Glutamatergic neuron (in vitro differentiated cells): ENCODE results near the gene POM121. TPM values are rescaled to one million over a fixed set of nuclear protein-coding genes. Genes with fewer than 3 reads are reported as not detected.
"Not testable (repeated sequence)": the region's sequence is repeated elsewhere in the genome, so short reads cannot be mapped to it uniquely, and the experiment has no call there.

Experiments
- DNase-seq: peaks from one replicate; pipeline ENCODE4 v3.0.0; 2022
- H3K27ac Mint-ChIP-seq: one replicate; pipeline ENCODE4 v1.8.0; 2020; ENCODE audit warnings: mild to moderate bottlenecking, mixed read lengths, inconsistent platforms; ENCODE audit not compliant: unreplicated experiment
- H3K27me3 Mint-ChIP-seq: one replicate; pipeline ENCODE4 v1.8.0; 2020; ENCODE audit warnings: mild to moderate bottlenecking, moderate library complexity, mixed read lengths, inconsistent platforms; ENCODE audit not compliant: unreplicated experiment
- H3K36me3 Mint-ChIP-seq: one replicate; pipeline ENCODE4 v1.8.0; 2020; ENCODE audit warnings: mild to moderate bottlenecking, mixed read lengths, inconsistent platforms; ENCODE audit not compliant: unreplicated experiment
- H3K4me1 Mint-ChIP-seq: one replicate; pipeline ENCODE4 v1.8.0; 2020; ENCODE audit warnings: mild to moderate bottlenecking, low read depth, mixed read lengths, inconsistent platforms; ENCODE audit not compliant: unreplicated experiment
- H3K4me3 Mint-ChIP-seq: one replicate; pipeline ENCODE4 v1.8.0; 2020; ENCODE audit warnings: mild to moderate bottlenecking, mixed read lengths, inconsistent platforms; ENCODE audit not compliant: unreplicated experiment
- H3K9me3 Mint-ChIP-seq: one replicate; pipeline ENCODE4 v1.8.0; 2020; ENCODE audit warnings: mild to moderate bottlenecking, moderate library complexity, mixed read lengths, inconsistent platforms; ENCODE audit not compliant: unreplicated experiment
- total RNA-seq: library from RNA; stranded (reverse); fragmentation: NEBNext Ultra II Directional; extraction: Animal tissue kit (Norgen Biotek cat#: 25700); gene quantifications from one replicate; pipeline ENCODE4 v1.2.1, GENCODE V29; 2021; ENCODE audit not compliant: unreplicated experiment
- TF ChIP-seq, protein P1 (sequence below): fragments of 200-600 bp; sonication (generic); IDR thresholded peaks from one replicate; pipeline ENCODE4 v1.5.0; 2021; ENCODE audit not compliant: partially characterized antibody, unreplicated experiment

POM121 gene
- total RNA-seq, 1 donor from 2014 or later: 50.9 TPM

DNA sequence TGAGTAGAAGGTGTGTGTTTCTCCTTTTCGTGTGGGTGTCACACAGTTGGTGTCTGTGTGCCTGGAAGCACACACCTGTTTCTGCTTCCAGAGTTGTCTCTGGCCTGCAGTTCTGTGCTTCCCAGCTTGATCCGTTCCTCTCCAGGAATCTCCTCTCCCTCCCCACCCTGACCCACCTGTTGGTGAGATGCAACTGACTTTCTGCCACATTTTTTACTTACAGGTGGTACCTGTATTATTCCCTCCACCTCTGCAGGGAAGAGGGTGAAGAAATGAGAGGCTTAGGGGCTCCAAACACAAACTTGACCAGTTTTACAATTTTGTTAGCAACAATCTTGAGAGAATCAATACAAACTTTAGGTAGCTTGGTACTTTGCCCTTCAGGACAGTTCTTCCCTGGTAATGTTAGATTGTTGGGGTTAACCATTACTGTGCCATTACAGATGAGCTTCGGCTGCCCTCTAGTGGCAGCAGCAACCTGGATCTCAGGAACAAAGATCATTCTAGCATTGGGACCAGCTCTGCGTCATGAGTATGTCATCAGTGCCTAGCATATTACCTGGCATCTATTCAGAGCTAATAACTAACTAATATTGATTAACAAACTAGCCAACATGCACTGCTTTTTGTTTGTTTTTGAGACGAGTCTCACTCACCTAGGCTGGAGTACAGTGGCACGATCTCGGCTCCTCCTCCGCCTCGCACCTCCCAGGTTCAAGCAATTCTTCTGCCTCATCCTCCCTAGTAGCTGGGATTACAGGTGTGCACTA is 10.0 kb upstream of the POM121 start:
- H3K27ac Mint-ChIP-seq, H3K27me3 Mint-ChIP-seq: not testable (repeated sequence)

DNA sequence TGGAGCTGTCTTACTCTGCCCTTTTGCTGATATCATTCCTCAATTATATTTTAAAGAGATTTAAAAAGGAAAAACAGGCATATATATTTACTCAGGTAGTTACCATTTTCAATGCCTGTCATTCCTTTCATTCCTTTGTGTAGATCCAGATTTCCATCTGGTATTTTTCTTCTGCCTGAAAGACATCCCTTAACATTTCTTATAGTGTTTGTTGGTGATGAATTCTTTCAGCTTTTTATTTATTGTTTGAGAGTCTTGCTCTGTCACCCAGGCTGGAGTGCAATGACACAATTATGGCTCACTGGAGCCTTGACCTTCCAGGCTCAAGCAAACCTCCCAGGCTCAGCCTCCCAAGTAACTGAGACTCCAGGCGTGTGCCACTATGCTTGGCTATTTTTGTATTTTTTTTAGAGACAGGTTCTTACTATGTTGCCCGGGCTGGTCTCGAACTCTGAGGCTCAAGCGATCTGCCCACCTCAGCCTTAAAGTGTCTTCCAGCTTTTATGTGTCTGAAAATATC is 5.6 kb upstream of the POM121 start:
- Mint-ChIP-seq H3K9me3 (peaks cover 4% of the 10 kb centered on the region), H3K27ac (peak overlapping the region; percentile 12), H3K27me3 (peaks cover 2% of the 10 kb centered on the region), H3K4me3 (no peak overlapping the region), H3K36me3 (no peaks in the 10 kb centered on the region), H3K4me1 (peaks cover 9% of the 10 kb centered on the region)
- DNase-seq: no peak
- TF ChIP-seq, protein P1, sequence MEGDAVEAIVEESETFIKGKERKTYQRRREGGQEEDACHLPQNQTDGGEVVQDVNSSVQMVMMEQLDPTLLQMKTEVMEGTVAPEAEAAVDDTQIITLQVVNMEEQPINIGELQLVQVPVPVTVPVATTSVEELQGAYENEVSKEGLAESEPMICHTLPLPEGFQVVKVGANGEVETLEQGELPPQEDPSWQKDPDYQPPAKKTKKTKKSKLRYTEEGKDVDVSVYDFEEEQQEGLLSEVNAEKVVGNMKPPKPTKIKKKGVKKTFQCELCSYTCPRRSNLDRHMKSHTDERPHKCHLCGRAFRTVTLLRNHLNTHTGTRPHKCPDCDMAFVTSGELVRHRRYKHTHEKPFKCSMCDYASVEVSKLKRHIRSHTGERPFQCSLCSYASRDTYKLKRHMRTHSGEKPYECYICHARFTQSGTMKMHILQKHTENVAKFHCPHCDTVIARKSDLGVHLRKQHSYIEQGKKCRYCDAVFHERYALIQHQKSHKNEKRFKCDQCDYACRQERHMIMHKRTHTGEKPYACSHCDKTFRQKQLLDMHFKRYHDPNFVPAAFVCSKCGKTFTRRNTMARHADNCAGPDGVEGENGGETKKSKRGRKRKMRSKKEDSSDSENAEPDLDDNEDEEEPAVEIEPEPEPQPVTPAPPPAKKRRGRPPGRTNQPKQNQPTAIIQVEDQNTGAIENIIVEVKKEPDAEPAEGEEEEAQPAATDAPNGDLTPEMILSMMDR: no peak

More for the DNA sequence above, 10.0 kb upstream of the POM121 start:
- not testable (repeated sequence) for H3K4me3 Mint-ChIP-seq, H3K9me3 Mint-ChIP-seq, H3K36me3 Mint-ChIP-seq, H3K4me1 Mint-ChIP-seq
- TF ChIP-seq, protein P1: peak; percentile 72
- peak; percentile 71 for DNase-seq

DNA sequence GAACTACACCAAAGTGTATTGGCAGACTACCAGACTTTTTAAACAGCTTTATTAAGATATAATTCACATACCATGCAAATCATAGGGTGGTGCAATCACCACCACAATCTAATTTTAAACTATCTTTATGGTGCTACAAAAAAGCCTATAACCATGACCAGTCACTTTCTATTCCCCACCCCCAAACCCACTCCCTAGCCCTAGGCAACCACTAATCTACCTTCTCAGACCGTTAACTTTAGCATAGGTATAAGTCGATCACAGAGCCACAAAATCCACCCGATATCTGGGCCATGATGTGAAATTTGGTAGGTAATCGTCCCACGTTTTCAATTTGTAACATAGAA is 536 bp upstream of the POM121 start:
- Mint-ChIP-seq H3K27me3 (peaks cover 11% of the 10 kb centered on the region), H3K4me1 (peaks cover 10% of the 10 kb centered on the region), H3K9me3 (peaks cover 17% of the 10 kb centered on the region), H3K4me3 (peak overlapping the region; percentile 99), H3K27ac (peak overlapping the region; percentile 96), H3K36me3 (no peaks in the 10 kb centered on the region)
- TF ChIP-seq, protein P1: no peak
- DNase-seq: no peak

DNA sequence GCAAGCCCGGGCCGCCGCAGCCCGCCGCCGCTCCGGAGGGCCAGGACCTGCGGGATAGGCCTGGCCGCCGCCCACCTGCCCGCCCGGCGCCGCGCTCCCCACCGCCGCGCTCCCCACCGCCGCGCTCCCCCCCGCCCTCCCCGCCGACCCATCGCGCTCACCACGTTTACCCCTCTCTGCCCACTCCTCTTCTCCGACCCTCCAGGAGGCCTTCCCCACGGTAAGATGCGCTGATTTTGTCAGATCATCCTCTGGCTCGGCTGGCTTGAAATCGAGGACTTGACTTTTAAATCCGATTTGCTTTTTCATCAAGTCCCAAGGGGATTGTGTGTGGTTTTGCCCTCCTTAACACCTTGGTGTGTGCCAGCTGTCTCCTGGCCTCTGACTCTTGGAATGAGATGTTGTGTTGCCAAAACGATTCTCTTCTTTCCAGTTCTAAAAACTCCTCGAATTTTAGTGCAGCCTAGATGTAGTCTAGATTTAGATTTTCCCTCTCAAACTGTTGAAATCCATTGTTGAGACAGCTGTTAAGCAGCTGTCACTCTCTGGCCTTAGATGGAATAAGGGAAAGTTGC is 738 bp downstream of the POM121 start:
- Mint-ChIP-seq H3K9me3 (peaks cover 17% of the 10 kb centered on the region), H3K27me3 (peaks cover 11% of the 10 kb centered on the region), H3K4me1 (peaks cover 10% of the 10 kb centered on the region), H3K36me3 (no peaks in the 10 kb centered on the region), H3K4me3 (peak overlapping the region; percentile 91), H3K27ac (peak overlapping the region; percentile 96)
- TF ChIP-seq, protein P1: no peak
- DNase-seq: no peak

DNA sequence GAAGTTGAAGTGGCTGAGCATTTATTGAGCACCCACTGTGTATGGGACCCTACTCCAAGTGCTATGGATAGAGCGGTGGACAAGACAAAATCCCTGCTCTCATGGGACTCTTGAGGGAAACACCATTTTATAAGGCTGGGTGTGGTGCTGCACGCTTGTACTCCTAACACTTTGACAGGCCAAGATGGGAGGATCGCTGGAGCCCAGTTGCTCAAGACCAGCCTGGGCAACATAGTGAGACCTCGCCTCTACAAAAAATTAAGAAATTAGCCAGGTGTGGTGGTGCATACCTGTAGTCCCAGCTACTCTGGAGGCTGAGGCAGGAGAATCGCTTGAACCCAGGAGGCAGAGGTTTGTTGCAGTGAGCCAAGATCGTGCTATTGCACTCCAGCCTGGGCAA is 2.9 kb downstream of the POM121 start:
- peaks cover 10% of the 10 kb centered on the region for H3K4me1 Mint-ChIP-seq
- H3K36me3 Mint-ChIP-seq, DNase-seq, H3K4me3 Mint-ChIP-seq, H3K27ac Mint-ChIP-seq: not testable (repeated sequence)
- H3K27me3 Mint-ChIP-seq: peaks cover 11% of the 10 kb centered on the region
- H3K9me3 Mint-ChIP-seq: peaks cover 17% of the 10 kb centered on the region

DNA sequence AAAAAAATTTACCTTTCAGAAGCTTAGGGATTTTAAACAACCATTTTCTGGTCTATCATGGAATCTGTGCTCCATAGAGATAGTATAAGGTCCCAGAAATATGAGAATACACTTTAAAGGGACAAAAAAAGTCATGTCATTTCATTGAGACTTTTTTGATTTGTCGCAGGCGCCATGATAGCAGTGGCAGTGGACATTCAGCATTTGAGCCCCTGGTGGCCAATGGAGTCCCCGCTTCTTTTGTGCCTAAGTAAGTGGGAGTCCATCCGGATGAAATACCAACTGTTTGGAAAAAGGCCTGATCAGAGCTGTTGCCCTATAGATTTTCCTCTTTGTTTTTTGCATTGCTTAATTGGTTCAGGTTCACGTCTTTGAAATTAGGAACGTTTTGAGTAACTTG is 3.3 kb downstream of the POM121 start:
- H3K27ac Mint-ChIP-seq, H3K36me3 Mint-ChIP-seq, DNase-seq, H3K4me3 Mint-ChIP-seq: not testable (repeated sequence)
- H3K4me1 Mint-ChIP-seq: peaks cover 10% of the 10 kb centered on the region
- peaks cover 17% of the 10 kb centered on the region for H3K9me3 Mint-ChIP-seq
- H3K27me3 Mint-ChIP-seq: peaks cover 11% of the 10 kb centered on the region

DNA sequence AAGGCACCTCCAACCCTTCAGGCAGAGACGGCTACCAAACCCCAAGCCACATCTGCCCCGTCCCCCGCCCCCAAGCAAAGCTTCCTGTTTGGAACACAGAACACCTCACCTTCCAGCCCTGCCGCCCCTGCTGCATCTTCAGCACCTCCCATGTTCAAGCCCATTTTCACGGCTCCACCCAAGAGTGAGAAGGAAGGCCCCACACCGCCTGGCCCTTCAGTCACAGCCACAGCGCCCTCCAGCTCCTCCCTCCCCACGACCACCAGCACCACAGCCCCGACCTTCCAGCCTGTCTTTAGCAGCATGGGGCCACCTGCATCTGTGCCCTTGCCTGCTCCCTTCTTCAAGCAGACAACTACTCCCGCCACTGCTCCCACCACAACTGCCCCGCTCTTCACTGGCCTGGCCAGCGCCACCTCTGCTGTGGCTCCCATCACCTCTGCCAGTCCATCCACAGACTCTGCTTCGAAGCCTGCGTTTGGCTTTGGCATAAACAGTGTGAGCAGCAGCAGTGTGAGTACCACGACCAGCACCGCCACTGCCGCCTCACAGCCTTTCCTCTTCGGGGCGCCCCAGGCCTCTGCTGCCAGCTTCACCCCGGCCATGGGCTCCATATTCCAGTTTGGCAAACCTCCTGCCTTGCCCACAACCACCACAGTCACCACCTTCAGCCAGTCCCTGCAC is 17.3 kb downstream of the POM121 start:
- not testable (repeated sequence) for H3K4me3 Mint-ChIP-seq, H3K9me3 Mint-ChIP-seq, DNase-seq, H3K27me3 Mint-ChIP-seq, H3K36me3 Mint-ChIP-seq, H3K27ac Mint-ChIP-seq, H3K4me1 Mint-ChIP-seq

DNA sequence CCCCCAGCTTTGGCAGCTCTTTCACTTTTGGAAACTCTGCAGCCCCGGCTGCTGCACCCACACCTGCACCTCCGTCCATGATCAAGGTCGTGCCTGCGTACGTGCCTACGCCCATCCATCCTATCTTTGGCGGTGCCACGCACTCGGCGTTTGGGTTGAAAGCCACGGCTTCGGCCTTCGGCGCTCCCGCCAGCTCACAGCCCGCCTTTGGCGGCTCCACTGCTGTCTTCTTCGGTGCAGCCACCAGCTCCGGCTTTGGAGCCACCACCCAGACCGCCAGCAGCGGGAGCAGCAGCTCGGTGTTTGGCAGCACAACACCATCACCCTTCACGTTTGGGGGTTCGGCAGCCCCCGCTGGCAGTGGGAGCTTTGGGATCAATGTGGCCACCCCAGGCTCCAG is 18.1 kb downstream of the POM121 start:
- not testable (repeated sequence) for H3K36me3 Mint-ChIP-seq, H3K4me3 Mint-ChIP-seq, H3K27me3 Mint-ChIP-seq, H3K4me1 Mint-ChIP-seq, H3K9me3 Mint-ChIP-seq, H3K27ac Mint-ChIP-seq, DNase-seq
